Caco-2 (cell line): ENCODE results near the gene NF2. TPM values are rescaled to one million over a fixed set of nuclear protein-coding genes. Genes with fewer than 3 reads are reported as not detected.

Source experiments
- BruUV-seq: library from RNA; stranded (reverse); fragments of 400-500 nt; replicated peaks from 2 replicates; lab custom pipeline; 2021; lab: Mats Ljungman, UMichigan
- CTCF ChIA-PET: fragments of 300-600 bp; sonication (Branson Sonifier 250); formaldehyde crosslinking; loops from one replicate; lab custom pipeline; 2022; ENCODE audit warnings: antibody characterized with exemption; lab: Charles Lee
- POLR2A ChIA-PET: fragments of 300-600 bp; sonication (Branson Sonifier 250); formaldehyde crosslinking; loops from one replicate; lab custom pipeline; 2022; ENCODE audit warnings: antibody characterized with exemption; lab: Charles Lee
- DNase-seq, 2 experiments: peaks; one replicate each; pipeline versions ENCODE4 v3.0.0 to v3.0.0-alpha.2; 2020 to 2022
- H3K27me3 ChIP-seq: replicated peaks from 2 replicates; pipeline ENCODE4 v1.6.0; 2011; ENCODE audit warnings: low read length; ENCODE audit not compliant: control insufficient read depth, insufficient read depth
- H3K36me3 ChIP-seq: 2 replicates; pipeline ENCODE4 v1.5.1; 2011; ENCODE audit warnings: low read length; ENCODE audit not compliant: control insufficient read depth, insufficient read depth
- H3K4me1 ChIP-seq: fragments of 250-450 bp; sonication (Bioruptor Pico); 2 replicates; pipeline ENCODE4 v1.5.1; 2020; ENCODE audit warnings: mild to moderate bottlenecking
- H3K4me3 ChIP-seq: 2 replicates; pipeline ENCODE4 v1.5.1; 2011; ENCODE audit warnings: low read depth, mild to moderate bottlenecking, control low read depth, low read length
- H3K9me3 ChIP-seq: fragments of 250-450 bp; sonication (Bioruptor Pico); 2 replicates; pipeline ENCODE4 v1.5.1; 2020; ENCODE audit warnings: mild to moderate bottlenecking, moderate library complexity
- H3K27ac Mint-ChIP-seq: one replicate; pipeline ENCODE4 v1.8.0; 2022; ENCODE audit warnings: mixed read lengths; ENCODE audit not compliant: unreplicated experiment
- H3K27me3 Mint-ChIP-seq: one replicate; pipeline ENCODE4 v1.8.0; 2022; ENCODE audit warnings: mixed read lengths; ENCODE audit not compliant: insufficient read depth, unreplicated experiment
- H3K36me3 Mint-ChIP-seq: one replicate; pipeline ENCODE4 v1.8.0; 2022; ENCODE audit warnings: mild to moderate bottlenecking, mixed read lengths; ENCODE audit not compliant: insufficient read depth, unreplicated experiment
- H3K4me1 Mint-ChIP-seq: one replicate; pipeline ENCODE4 v1.8.0; 2022; ENCODE audit warnings: low read depth, mixed read lengths; ENCODE audit not compliant: unreplicated experiment
- H3K4me3 Mint-ChIP-seq: one replicate; pipeline ENCODE4 v1.8.0; 2022; ENCODE audit warnings: mild to moderate bottlenecking, moderate library complexity, mixed read lengths; ENCODE audit not compliant: unreplicated experiment
- H3K9me3 Mint-ChIP-seq: one replicate; pipeline ENCODE4 v1.8.0; 2022; ENCODE audit warnings: mixed read lengths; ENCODE audit not compliant: unreplicated experiment
- CTCF ChIP-seq, 2 experiments: fragments of 200-600 bp in 1 of 2; IDR thresholded peaks; 1 replicate in 1 of 2; 2 replicates in 1 of 2; pipeline versions ENCODE4 v1.5.1 to v1.8.0; 2011 to 2022; ENCODE audit warnings: antibody characterized with exemption in 1 of 2, control low read depth in 1 of 2, inconsistent platforms in 1 of 2, low read depth in 1 of 2, low read length in 1 of 2, mild to moderate bottlenecking in 1 of 2, moderate library complexity in 1 of 2; ENCODE audit not compliant: insufficient read depth in 1 of 2, severe bottlenecking in 1 of 2, unreplicated experiment in 1 of 2
- intact Hi-C: fragments of 100-400 bp; cut with micrococcal nuclease; formaldehyde crosslinking; loops from one replicate; pipeline ENCODE4 v1.10.0; 2022; ENCODE audit not compliant: unreplicated experiment
- total RNA-seq: library from RNA; stranded (reverse); gene quantifications from 2 replicates; pipeline ENCODE4 v1.2.3, GENCODE V29; 2022

The NF2 gene
- total RNA-seq, 1 experiment from 2014 or later, result 53.2 TPM

GRCh38 chr22:29712119-29712518 lies 108.7 kb downstream of the NF2 start:
- no peaks in the 10 kb centered on the region for H3K4me1 Mint-ChIP-seq
- DNase-seq, result no peak
- H3K27me3 Mint-ChIP-seq, result peaks cover 10% of the 10 kb centered on the region
- Histone ChIP-seq H3K4me1 (no peaks in the 10 kb centered on the region), H3K4me3 (no peak overlapping the region), H3K9me3 (no peaks in the 10 kb centered on the region), H3K27me3 (peaks cover 1% of the 10 kb centered on the region), H3K36me3 (no peaks in the 10 kb centered on the region)
- no peaks in the 10 kb centered on the region for H3K9me3 Mint-ChIP-seq
- no peak overlapping the region for H3K4me3 Mint-ChIP-seq
- CTCF ChIA-PET, result interaction anchor here (0.5 to 0.7 kb wide), 3 partner anchors 8 to 56 kb away, joined by 3 to 6 read pairs (median 4); no protein-coding TSS in a partner anchor
- TF ChIP-seq CTCF (IDR thresholded peaks at IDR 0.05; ENCODE audit: insufficient read depth in 1 of 2, low read depth in 1 of 2, low read length in 1 of 2, severe bottlenecking in 1 of 2, unreplicated experiment in 1 of 2), result no peak
- no TSS peak for BruUV-seq
- intact Hi-C loops, result no loop called here
- no peaks in the 10 kb centered on the region for H3K36me3 Mint-ChIP-seq
- POLR2A ChIA-PET, result no interaction called here
- H3K27ac Mint-ChIP-seq, result no peak overlapping the region

GRCh38 chr22:29713156-29713727 lies 109.8 kb downstream of the NF2 start:
- no peaks in the 10 kb centered on the region for H3K4me1 ChIP-seq
- ChIA-PET POLR2A (no interaction called here), CTCF (no interaction called here)
- intact Hi-C loops, result no loop called here
- no peaks in the 10 kb centered on the region for H3K9me3 Mint-ChIP-seq
- H3K36me3 ChIP-seq, result no peaks in the 10 kb centered on the region
- no TSS peak for BruUV-seq
- no peak for TF ChIP-seq CTCF (IDR thresholded peaks at IDR 0.05; ENCODE audit: insufficient read depth in 1 of 2, low read depth in 1 of 2, low read length in 1 of 2, severe bottlenecking in 1 of 2, unreplicated experiment in 1 of 2)
- H3K4me3 Mint-ChIP-seq, result no peak overlapping the region
- no peak for DNase-seq
- H3K27me3 ChIP-seq, result peaks cover 1% of the 10 kb centered on the region
- H3K27ac Mint-ChIP-seq, result no peak overlapping the region
- peaks cover 10% of the 10 kb centered on the region for H3K27me3 Mint-ChIP-seq
- no peak overlapping the region for H3K4me3 ChIP-seq
- H3K36me3 Mint-ChIP-seq, result no peaks in the 10 kb centered on the region
- no peaks in the 10 kb centered on the region for H3K4me1 Mint-ChIP-seq
- no peaks in the 10 kb centered on the region for H3K9me3 ChIP-seq

DNA sequence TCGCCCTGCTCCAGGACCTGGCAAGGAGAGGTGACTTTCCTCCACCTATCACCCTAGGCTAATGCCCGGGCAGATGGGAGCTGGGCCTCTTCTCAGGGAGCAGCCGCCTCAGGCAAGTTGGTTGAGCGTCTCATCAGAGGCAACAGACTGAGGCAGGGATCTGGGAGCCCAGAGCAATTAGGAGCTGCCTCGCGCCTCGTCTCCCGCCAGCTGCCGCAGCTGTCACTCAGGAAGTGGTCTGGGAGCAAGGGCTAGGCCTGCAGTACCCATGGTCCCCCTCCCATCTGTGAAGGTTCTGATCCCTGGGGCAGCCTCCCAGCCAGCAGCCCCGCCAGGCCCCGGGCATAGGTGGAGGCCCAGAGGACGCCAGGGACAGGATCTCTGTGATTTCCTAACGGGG lies 111.8 kb downstream of the NF2 start:
- no peaks in the 10 kb centered on the region for H3K36me3 ChIP-seq
- Mint-ChIP-seq H3K27me3 (peaks cover 15% of the 10 kb centered on the region), H3K27ac (no peak overlapping the region), H3K9me3 (no peaks in the 10 kb centered on the region), H3K36me3 (no peaks in the 10 kb centered on the region), H3K4me1 (no peaks in the 10 kb centered on the region), H3K4me3 (no peak overlapping the region)
- CTCF ChIA-PET, result no interaction called here
- H3K27me3 ChIP-seq, result peaks cover 1% of the 10 kb centered on the region
- no peak for TF ChIP-seq CTCF (IDR thresholded peaks at IDR 0.05; ENCODE audit: insufficient read depth in 1 of 2, low read depth in 1 of 2, low read length in 1 of 2, severe bottlenecking in 1 of 2, unreplicated experiment in 1 of 2)
- no peak overlapping the region for H3K4me3 ChIP-seq
- intact Hi-C loops, result no loop called here
- BruUV-seq, result no TSS peak
- H3K9me3 ChIP-seq, result no peaks in the 10 kb centered on the region
- no peaks in the 10 kb centered on the region for H3K4me1 ChIP-seq
- POLR2A ChIA-PET, result no interaction called here
- no peak for DNase-seq
